ENCODE results near the gene TXNDC9.

Gene TXNDC9

GRCh38 chr2:99377879-99378278, 41.7 kb upstream of the TXNDC9 start:
- no peaks in the 10 kb centered on the region for H3F3A ChIP-seq (ENCODE audit: insufficient read depth)
- no peak overlapping the region for H3K4me3 ChIP-seq (ENCODE audit: insufficient read depth, low read length, poor library complexity, severe bottlenecking)
- no peak overlapping the region for H2AFZ ChIP-seq (ENCODE audit: low read depth, low read length, severe bottlenecking)
- H3K9me3 ChIP-seq (ENCODE audit: insufficient read depth, low read length), result no peaks in the 10 kb centered on the region
- H3K9me2 ChIP-seq (replicated peaks; ENCODE audit: insufficient read depth, low read length), result no peaks in the 10 kb centered on the region
- no peak overlapping the region for H3K4me2 ChIP-seq (ENCODE audit: low read depth, low read length, poor library complexity, severe bottlenecking)
- TF ChIP-seq CTCF (IDR thresholded peaks at IDR 0.05; ENCODE audit: insufficient read depth, low read length, poor library complexity, severe bottlenecking), result no peak
- TF ChIP-seq EZH2phosphoT487 (conservative IDR thresholded peaks at IDR 0.05; ENCODE audit: low read length), result no peak
- H3K27ac ChIP-seq (ENCODE audit: low read depth, low read length), result no peak overlapping the region
- H3K27me3 ChIP-seq (ENCODE audit: low read length), result no peaks in the 10 kb centered on the region
- H3K9ac ChIP-seq (ENCODE audit: low read length), result no peak overlapping the region
- peaks cover 80% of the 10 kb centered on the region for H3K36me3 ChIP-seq (ENCODE audit: low read length)
- no peaks in the 10 kb centered on the region for H3K79me2 ChIP-seq (ENCODE audit: insufficient read depth, low read length)
- no peaks in the 10 kb centered on the region for H4K20me1 ChIP-seq (ENCODE audit: low read depth, low read length)

- H3K9ac ChIP-seq (ENCODE audit: low read length), result no peak overlapping the region
- no peaks in the 10 kb centered on the region for H3K9me3 ChIP-seq (ENCODE audit: insufficient read depth, low read length)
- H3F3A ChIP-seq (ENCODE audit: insufficient read depth), result no peaks in the 10 kb centered on the region
- H3K4me3 ChIP-seq (ENCODE audit: insufficient read depth, low read length, poor library complexity, severe bottlenecking), result no peak overlapping the region
- TF ChIP-seq CTCF (IDR thresholded peaks at IDR 0.05; ENCODE audit: insufficient read depth, low read length, poor library complexity, severe bottlenecking) (no peak), EZH2phosphoT487 (conservative IDR thresholded peaks at IDR 0.05; ENCODE audit: low read length) (no peak)
- no peaks in the 10 kb centered on the region for H4K20me1 ChIP-seq (ENCODE audit: low read depth, low read length)
- H3K27me3 ChIP-seq (ENCODE audit: low read length), result no peaks in the 10 kb centered on the region
- peaks cover 71% of the 10 kb centered on the region for H3K36me3 ChIP-seq (ENCODE audit: low read length)
- H2AFZ ChIP-seq (ENCODE audit: low read depth, low read length, severe bottlenecking), result no peak overlapping the region
- H3K27ac ChIP-seq (ENCODE audit: low read depth, low read length), result no peak overlapping the region
- H3K9me2 ChIP-seq (replicated peaks; ENCODE audit: insufficient read depth, low read length), result no peaks in the 10 kb centered on the region
- no peak overlapping the region for H3K4me2 ChIP-seq (ENCODE audit: low read depth, low read length, poor library complexity, severe bottlenecking)
- H3K79me2 ChIP-seq (ENCODE audit: insufficient read depth, low read length), result no peaks in the 10 kb centered on the region
Observed at GRCh38 chr2:99376254-99376864, 40.2 kb upstream of the TXNDC9 start.

GRCh38 chr2:99374747-99375146, 38.6 kb upstream of the TXNDC9 start:
- no peaks in the 10 kb centered on the region for H3K27me3 ChIP-seq (ENCODE audit: low read length)
- TF ChIP-seq CTCF (IDR thresholded peaks at IDR 0.05; ENCODE audit: insufficient read depth, low read length, poor library complexity, severe bottlenecking) (no peak), EZH2phosphoT487 (conservative IDR thresholded peaks at IDR 0.05; ENCODE audit: low read length) (no peak)
- no peak overlapping the region for H3K4me3 ChIP-seq (ENCODE audit: insufficient read depth, low read length, poor library complexity, severe bottlenecking)
- H4K20me1 ChIP-seq (ENCODE audit: low read depth, low read length), result no peaks in the 10 kb centered on the region
- no peaks in the 10 kb centered on the region for H3K79me2 ChIP-seq (ENCODE audit: insufficient read depth, low read length)
- H3K9me3 ChIP-seq (ENCODE audit: insufficient read depth, low read length), result no peaks in the 10 kb centered on the region
- H3K9me2 ChIP-seq (replicated peaks; ENCODE audit: insufficient read depth, low read length), result no peaks in the 10 kb centered on the region
- H3K36me3 ChIP-seq (ENCODE audit: low read length), result peaks cover 64% of the 10 kb centered on the region
- H3K27ac ChIP-seq (ENCODE audit: low read depth, low read length), result no peak overlapping the region
- no peaks in the 10 kb centered on the region; the same call in 1 of the 2 replicates for H3F3A ChIP-seq (ENCODE audit: insufficient read depth)
- H3K9ac ChIP-seq (ENCODE audit: low read length), result no peak overlapping the region
- H3K4me2 ChIP-seq (ENCODE audit: low read depth, low read length, poor library complexity, severe bottlenecking), result no peak overlapping the region
- no peak overlapping the region for H2AFZ ChIP-seq (ENCODE audit: low read depth, low read length, severe bottlenecking)

Measured in SU-DHL-6 (cell line).